Pancreas (tissue), 10 donors: ENCODE results near the gene RAET1G. TPM values are rescaled to one million over a fixed set of nuclear protein-coding genes. Genes with fewer than 3 reads are reported as not detected.
"Not testable (repeated sequence)": the region's sequence is repeated elsewhere in the genome, so short reads cannot be mapped to it uniquely, and the experiment has no call there.

ENCODE experiments used
- ATAC-seq, 4 donors: fragments of 200-7000 bp; cut with Tn5 transposase; one replicate each; pipeline versions ENCODE4 v1.8.0 to v1.9.1; 2020; ENCODE audit warnings: mild to moderate bottlenecking in 4 of 4, moderate library complexity in 4 of 4
- DNase-seq, 6 donors: peaks; one replicate each; pipeline ENCODE4 v3.0.0-alpha.2; 2020
- FAIRE-seq: peaks from 2 replicates; lab custom pipeline; 2012; peaks lifted over from hg19 to GRCh38; lab: Jason Lieb, UNC
- H3K27ac ChIP-seq, 4 donors: fragments of 200-600 bp; sonication (generic); 1 replicate in 3 of 4; 2 replicates in 1 of 4; pipeline versions ENCODE4 v1.5.0 to v1.8.0; 2020
- H3K27me3 ChIP-seq, 4 donors: fragments of 200-600 bp; one replicate each; pipeline ENCODE4 v1.8.0; 2021
- H3K36me3 ChIP-seq, 3 donors: fragments of 200-600 bp; sonication (generic) in 1 of 3; one replicate each; pipeline versions ENCODE4 v1.5.0 to v1.8.0; 2020 to 2021
- H3K4me1 ChIP-seq, 3 donors: fragments of 200-600 bp; one replicate each; pipeline ENCODE4 v1.8.0; 2021
- H3K4me3 ChIP-seq, 4 donors: fragments of 200-600 bp; sonication (generic) in 2 of 4; one replicate each; pipeline versions ENCODE4 v1.5.0 to v1.8.0; 2020 to 2021
- H3K9me3 ChIP-seq, 4 donors: fragments of 200-600 bp; one replicate each; pipeline ENCODE4 v1.8.0; 2021
- WGBS, 2 donors: extraction: QIAGEN DNeasy Blood & Tissue Kit; methylation state at CpG; one replicate each; pipeline ENCODE4 v1.1.7; 2013; 5-methylcytosine and 5-hydroxymethylcytosine counted together
- intact Hi-C, 3 donors: fragments of 100-400 bp; cut with DNase I; formaldehyde crosslinking; loops; one replicate each; pipeline versions ENCODE4 v1.11.1 to v1.14.2; 2022
- polyA plus RNA-seq, 2 donors: library from polyadenylated mRNA; stranded (reverse); fragments of 200-250 nt; gene quantifications; one replicate each; pipeline ENCODE4 v1.2.3, GENCODE V29; 2013
- total RNA-seq, 6 donors: library from RNA; stranded (reverse); fragmentation: NEBNext Ultra II Directional in 4 of 6; extraction: Animal tissue kit (Norgen Biotek cat#: 25700) in 4 of 6; gene quantifications; one replicate each; pipeline versions ENCODE4 v1.2.1 to v1.2.4, GENCODE V29; 2021 to 2023
- TF ChIP-seq, protein P1 (sequence below), 4 donors: fragments of 200-600 bp; sonication (generic) in 3 of 4; IDR thresholded peaks; one replicate each; pipeline versions ENCODE4 v1.5.0 to v1.8.0; 2021; ENCODE audit warnings: antibody characterized with exemption in 4 of 4
- donor health status: healthy with polysubstance abuse.
- donor health status: DM: no; HTN: no; CAD: no; lungs with moderate emphysema.
- donor health status: DM: no; HTN: no; CAD: no.
- donor health status: control.
- donor health status: control.
- donor health status: Bipolar disorder and iron deficiency.
- donor health status: DM: yes; HTN: yes; CAD: no.
- donor health status: DM: no; HTN: no; CAD: no.
- donor health status: DM: no; HTN: no; CAD: no.
- donor health status: DM: yes; HTN: yes; CAD: no.

Gene RAET1G
- total and polyA plus RNA-seq, 8 donors = 0.30 to 0.31 TPM; not detected in 6

DNA sequence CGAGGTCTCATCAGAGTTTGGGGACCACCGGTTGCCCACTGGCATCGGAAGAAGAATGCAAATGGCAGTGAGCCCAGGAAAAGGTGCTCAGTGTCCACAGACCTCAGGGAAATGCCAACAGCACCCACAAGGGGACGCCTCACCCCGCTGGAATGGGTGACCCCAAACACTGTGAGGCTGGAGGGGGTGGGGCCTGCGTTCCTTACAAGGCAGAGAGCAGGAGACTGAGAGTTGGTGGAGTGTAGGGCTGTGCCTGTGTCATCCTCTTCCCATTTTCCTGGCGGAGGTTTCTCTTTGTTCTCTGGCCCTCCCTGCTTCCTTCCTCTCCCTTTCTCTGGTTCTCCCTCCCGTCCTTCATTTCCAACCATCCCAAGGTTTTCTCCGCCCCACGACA lies 31.0 kb upstream of the RAET1G start:
- 2 to 17% methylated on average over 1 to 3 of the region's 10 CpGs for WGBS, 2 donors
- ATAC-seq = peak; percentile 67 to 97 (median 78)
- H3K36me3 ChIP-seq, intact Hi-C loops, H3K9me3 ChIP-seq, H3K4me1 ChIP-seq, DNase-seq, H3K27ac ChIP-seq, FAIRE-seq: not testable (repeated sequence)
- peak overlapping the region in 1 of 4 donors; percentile 12 for H3K4me3 ChIP-seq
- H3K27me3 ChIP-seq = peaks cover 0 to 27% (median 2%) of the 10 kb centered on the region in 4 donors

DNA sequence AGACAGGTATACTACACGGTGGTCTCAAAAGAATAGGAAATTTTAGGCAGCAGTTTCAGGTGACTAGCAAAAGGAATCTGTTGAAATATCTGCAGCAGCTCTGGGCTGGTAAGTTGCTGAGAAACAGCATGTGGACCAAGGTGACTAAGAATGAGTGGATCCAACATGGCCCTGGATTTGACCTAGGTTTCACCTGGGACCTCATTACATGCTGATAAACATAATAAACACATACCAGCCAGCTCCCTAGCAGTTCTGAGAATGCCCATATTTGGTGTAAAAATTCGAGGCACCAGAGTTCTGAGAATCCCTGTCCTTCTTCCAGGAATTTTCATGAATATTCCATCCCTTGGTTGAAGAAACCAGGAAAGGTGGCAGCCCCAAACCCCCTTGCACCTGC lies 30.5 kb upstream of the RAET1G start:
- 31 to 34% methylated on average over 2 of the region's 2 CpGs for WGBS, 2 donors
- ATAC-seq, DNase-seq, H3K9me3 ChIP-seq, H3K36me3 ChIP-seq, H3K4me1 ChIP-seq, H3K4me3 ChIP-seq, FAIRE-seq, intact Hi-C loops, H3K27ac ChIP-seq: not testable (repeated sequence)
- H3K27me3 ChIP-seq = peaks cover 0 to 27% (median 2%) of the 10 kb centered on the region in 4 donors

DNA sequence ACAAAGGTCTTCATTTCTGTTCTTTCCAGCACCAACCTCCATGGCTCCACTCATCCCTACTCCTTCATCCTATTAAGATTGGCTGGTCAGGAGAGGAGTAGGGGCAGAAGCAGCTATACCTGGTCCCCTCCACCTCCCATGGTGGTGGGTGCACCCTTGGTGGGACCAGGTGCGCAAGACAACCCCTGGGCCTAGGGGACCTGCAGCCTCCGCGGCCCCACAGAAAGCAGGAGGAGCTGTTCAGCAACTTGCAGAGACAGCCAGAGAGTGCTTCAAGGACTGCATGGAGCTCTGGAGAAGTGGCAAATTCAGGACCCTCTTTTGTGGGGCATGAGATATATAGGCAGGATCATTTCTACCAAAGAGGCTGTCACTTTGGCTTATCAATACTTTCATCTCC lies 28.7 kb upstream of the RAET1G start:
- 81 to 82% methylated on average over 3 of the region's 3 CpGs for WGBS, 2 donors
- Histone ChIP-seq H3K27me3 (peaks cover 0 to 27% (median 2%) of the 10 kb centered on the region in 4 donors), H3K36me3 (no peaks in the 10 kb centered on the region), H3K27ac (no peak overlapping the region), H3K4me1 (no peaks in the 10 kb centered on the region), H3K9me3 (no peaks in the 10 kb centered on the region), H3K4me3 (no peak overlapping the region)
- intact Hi-C loops = no loop called here
- TF ChIP-seq, protein P1, sequence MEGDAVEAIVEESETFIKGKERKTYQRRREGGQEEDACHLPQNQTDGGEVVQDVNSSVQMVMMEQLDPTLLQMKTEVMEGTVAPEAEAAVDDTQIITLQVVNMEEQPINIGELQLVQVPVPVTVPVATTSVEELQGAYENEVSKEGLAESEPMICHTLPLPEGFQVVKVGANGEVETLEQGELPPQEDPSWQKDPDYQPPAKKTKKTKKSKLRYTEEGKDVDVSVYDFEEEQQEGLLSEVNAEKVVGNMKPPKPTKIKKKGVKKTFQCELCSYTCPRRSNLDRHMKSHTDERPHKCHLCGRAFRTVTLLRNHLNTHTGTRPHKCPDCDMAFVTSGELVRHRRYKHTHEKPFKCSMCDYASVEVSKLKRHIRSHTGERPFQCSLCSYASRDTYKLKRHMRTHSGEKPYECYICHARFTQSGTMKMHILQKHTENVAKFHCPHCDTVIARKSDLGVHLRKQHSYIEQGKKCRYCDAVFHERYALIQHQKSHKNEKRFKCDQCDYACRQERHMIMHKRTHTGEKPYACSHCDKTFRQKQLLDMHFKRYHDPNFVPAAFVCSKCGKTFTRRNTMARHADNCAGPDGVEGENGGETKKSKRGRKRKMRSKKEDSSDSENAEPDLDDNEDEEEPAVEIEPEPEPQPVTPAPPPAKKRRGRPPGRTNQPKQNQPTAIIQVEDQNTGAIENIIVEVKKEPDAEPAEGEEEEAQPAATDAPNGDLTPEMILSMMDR (IDR thresholded peaks at IDR 0.05) = no peak
- ATAC-seq (no peak), FAIRE-seq (no peak), DNase-seq (peak in 1 of 6 donors; percentile 20)

DNA sequence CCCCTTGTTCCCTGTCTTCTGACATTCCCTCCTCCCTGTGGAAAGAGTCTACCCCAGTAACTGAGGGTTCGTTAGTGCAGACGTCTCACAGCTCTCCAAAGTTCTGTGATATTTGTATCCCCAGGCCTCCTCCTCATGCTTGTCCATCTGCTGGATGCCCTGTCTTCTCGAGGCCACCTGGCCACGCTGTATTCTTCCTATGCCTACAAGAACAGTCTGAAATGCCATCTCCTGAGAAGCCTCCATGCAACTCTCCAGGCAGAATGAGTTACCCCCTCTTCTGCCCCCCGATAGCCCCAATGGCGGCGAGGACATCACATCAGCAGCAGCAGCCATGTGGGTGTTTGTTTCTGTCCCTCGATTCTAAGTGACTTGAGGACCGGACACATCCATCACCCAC lies 28.2 kb upstream of the RAET1G start:
- Histone ChIP-seq H3K27me3 (peaks cover 0 to 27% (median 2%) of the 10 kb centered on the region in 4 donors), H3K27ac (no peak overlapping the region), H3K4me3 (no peak overlapping the region), H3K4me1 (no peaks in the 10 kb centered on the region), H3K36me3 (no peaks in the 10 kb centered on the region), H3K9me3 (no peaks in the 10 kb centered on the region)
- WGBS, 2 donors = 60 to 68% methylated on average over 9 of the region's 9 CpGs
- FAIRE-seq (no peak), DNase-seq (no peak), ATAC-seq (no peak)
- TF ChIP-seq, protein P1 (IDR thresholded peaks at IDR 0.05) = no peak
- intact Hi-C loops = no loop called here

DNA sequence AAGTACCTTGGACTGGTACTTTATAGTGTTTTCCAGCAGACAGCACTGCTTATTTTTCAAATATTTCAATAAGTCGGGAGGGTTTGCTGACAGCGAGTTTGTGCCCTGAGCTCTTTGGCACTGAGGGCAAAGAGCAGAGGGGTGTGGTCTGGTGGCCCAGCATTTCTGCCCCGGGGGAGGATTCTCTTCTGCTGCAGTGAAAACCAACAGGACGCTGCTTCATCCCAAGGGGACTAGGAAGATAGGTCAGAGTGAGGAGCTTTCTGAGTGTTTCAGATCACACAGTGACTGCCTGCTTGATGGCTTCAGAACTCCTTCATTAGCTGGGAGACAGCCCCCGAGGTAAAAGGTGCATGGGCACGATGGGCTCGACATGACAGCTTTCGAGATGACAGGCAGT lies 27.5 kb upstream of the RAET1G start:
- WGBS, 2 donors = 24 to 35% methylated on average over 8 of the region's 8 CpGs
- H3K27ac ChIP-seq = no peak overlapping the region
- H3K4me3 ChIP-seq = no peak overlapping the region
- intact Hi-C loops = no loop called here
- peaks cover 0 to 20% (median 2%) of the 10 kb centered on the region in 4 donors for H3K27me3 ChIP-seq
- H3K9me3 ChIP-seq = no peaks in the 10 kb centered on the region
- H3K36me3 ChIP-seq = no peaks in the 10 kb centered on the region
- TF ChIP-seq, protein P1 (IDR thresholded peaks at IDR 0.05) = no peak
- FAIRE-seq (no peak), DNase-seq (no peak), ATAC-seq (no peak)
- no peaks in the 10 kb centered on the region for H3K4me1 ChIP-seq

DNA sequence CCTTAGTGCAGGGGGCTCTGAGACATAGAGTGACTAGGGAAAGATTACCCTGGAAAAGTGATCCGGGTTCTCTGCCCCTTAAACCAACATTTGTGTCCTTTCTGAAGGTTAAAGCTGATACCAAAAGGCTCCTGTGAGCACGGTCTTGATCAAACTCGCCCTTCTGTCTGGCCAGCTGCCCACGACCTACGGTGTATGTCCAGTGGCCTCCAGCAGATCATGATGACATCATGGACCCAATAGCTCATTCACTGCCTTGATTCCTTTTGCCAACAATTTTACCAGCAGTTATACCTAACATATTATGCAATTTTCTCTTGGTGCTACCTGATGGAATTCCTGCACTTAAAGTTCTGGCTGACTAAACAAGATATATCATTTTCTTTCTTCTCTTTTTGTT lies 25.7 kb upstream of the RAET1G start:
- 65 to 77% methylated on average over 5 of the region's 5 CpGs for WGBS, 2 donors
- TF ChIP-seq, protein P1 (IDR thresholded peaks at IDR 0.05) = no peak
- Histone ChIP-seq H3K9me3 (no peaks in the 10 kb centered on the region), H3K4me1 (no peaks in the 10 kb centered on the region), H3K27me3 (peaks cover 0 to 19% (median 2%) of the 10 kb centered on the region in 4 donors), H3K27ac (no peak overlapping the region), H3K36me3 (no peaks in the 10 kb centered on the region), H3K4me3 (no peak overlapping the region)
- ATAC-seq = no peak
- FAIRE-seq = no peak
- intact Hi-C loops = no loop called here
- peak in 1 of 6 donors; percentile 26 for DNase-seq
